CD4-positive, alpha-beta T cell treated with Interleukin-4 for 4 hours (primary cell): ENCODE data around the gene RNF13.

Experiments
- DNase-seq: peaks from one replicate; pipeline ENCODE4 v3.0.0-alpha.2; 2020

RNF13 gene

DNA sequence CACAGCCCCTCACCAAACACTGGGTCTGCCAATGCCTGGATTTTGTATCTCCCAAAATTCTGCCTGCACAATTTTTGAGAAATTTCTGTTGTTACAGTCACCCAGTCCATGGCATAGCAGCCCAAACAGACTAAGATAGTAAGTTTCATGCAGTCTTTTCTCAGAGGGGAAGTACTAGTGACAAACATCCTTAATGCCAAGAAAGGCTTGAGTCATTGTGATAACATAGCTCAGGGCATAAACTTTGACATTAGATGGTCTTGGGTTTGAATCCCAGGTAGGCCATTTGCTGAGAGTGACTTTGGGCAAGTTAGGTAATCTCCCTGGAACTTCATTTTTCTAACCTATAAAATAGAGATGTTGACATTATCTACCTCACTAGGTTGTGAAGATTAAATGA, 193.8 kb downstream of the RNF13 start:
- no peak for DNase-seq
